Measurements from ENCODE around the gene SH3BGR. TPM values are rescaled to one million over a fixed set of nuclear protein-coding genes. Genes with fewer than 3 reads are reported as not detected.

SH3BGR gene
- total and polyA plus RNA-seq, 2 of the 8 experiments (the other 6 are each of a cell fraction or from before 2014, with no cell fraction given), result 2.1 to 5.9 TPM

DNA sequence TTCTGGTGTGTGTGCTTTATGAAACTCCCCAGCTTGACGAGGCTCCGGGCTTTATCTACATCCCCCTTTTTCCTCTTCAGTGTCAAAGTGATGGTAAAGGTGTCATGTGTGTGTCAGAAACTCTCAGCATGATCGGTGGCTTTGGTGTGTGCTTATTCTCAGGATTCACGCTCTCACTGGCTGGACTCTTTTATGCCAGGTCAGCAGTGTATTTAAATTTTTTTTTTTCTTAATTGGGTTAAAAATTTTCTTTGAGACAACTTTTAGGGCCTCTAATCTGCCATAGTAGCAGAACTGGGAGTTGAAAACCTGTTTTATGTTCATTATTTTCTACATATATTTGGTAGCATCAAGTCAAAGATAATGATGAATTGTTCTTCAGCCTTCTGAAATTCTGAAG lies 21.0 kb downstream of the SH3BGR start:
- H3K4me3 ChIP-seq (ENCODE audit: extremely low read depth in 1 of 4, insufficient read depth in 2 of 4, low read depth in 3 of 4, low read length in 4 of 4), result no peak overlapping the region
- H2BK12ac ChIP-seq (ENCODE audit: low read depth, low read length), result no peak overlapping the region
- no peaks in the 10 kb centered on the region for H3K79me2 ChIP-seq (ENCODE audit: control insufficient read depth in 1 of 2, insufficient read depth in 2 of 2, low read length in 2 of 2)
- H3K9ac ChIP-seq (replicated peaks in 1 of 4; ENCODE audit: extremely low read depth in 1 of 4, low read depth in 3 of 4, low read length in 3 of 4), result no peak overlapping the region
- no peaks in the 10 kb centered on the region for H3K9me3 ChIP-seq (ENCODE audit: insufficient read depth in 2 of 2, low read depth in 1 of 2, low read length in 1 of 2)
- TF ChIP-seq HDAC2 (IDR thresholded peaks at IDR 0.05; ENCODE audit: borderline replicate concordance in 1 of 2, low read depth in 2 of 2, low read length in 2 of 2), result no peak
- no peak overlapping the region for H4K5ac ChIP-seq (ENCODE audit: insufficient read length, low read depth, low read length)
- H3K56ac ChIP-seq (replicated peaks; ENCODE audit: insufficient read length, low read depth, low read length), result no peak overlapping the region
- H2BK5ac ChIP-seq (ENCODE audit: low read depth, low read length), result no peak overlapping the region
- H3K4me1 ChIP-seq (replicated peaks in 1 of 4; ENCODE audit: control insufficient read depth in 3 of 4, insufficient read depth in 4 of 4, low read length in 3 of 4), result no peaks in the 10 kb centered on the region; a peak in 2 of 7 replicates
- H3K4ac ChIP-seq (replicated peaks; ENCODE audit: insufficient read length, low read depth, low read length), result no peak overlapping the region
- no peak overlapping the region for H3K27ac ChIP-seq (ENCODE audit: low read depth, low read length)
- CTCF ChIA-PET (ENCODE audit: partially characterized antibody), result interaction anchor here (0.6 kb wide), 1 partner anchor 82 kb away, joined by 3 read pairs; no protein-coding TSS in a partner anchor
- no peak overlapping the region for H3K18ac ChIP-seq (ENCODE audit: extremely low read depth, low read length)
- H3K36me3 ChIP-seq (ENCODE audit: control insufficient read depth in 2 of 4, insufficient read depth in 4 of 4, low read length in 3 of 4), result no peaks in the 10 kb centered on the region
- DNase-seq (ENCODE audit: low read depth in 1 of 2, low spot score in 2 of 2) (no peak), FAIRE-seq (no peak)
- no peak overlapping the region for H3K4me2 ChIP-seq (ENCODE audit: insufficient read depth in 1 of 2, low read depth in 2 of 2, low read length in 2 of 2)
- no peak overlapping the region for H4K8ac ChIP-seq (ENCODE audit: extremely low read depth, insufficient read depth, low read length)
- no peaks in the 10 kb centered on the region for H3K23me2 ChIP-seq (ENCODE audit: low read depth, low read length)
- no peak overlapping the region for H2AK5ac ChIP-seq (ENCODE audit: low read depth, low read length)
- no peak overlapping the region for H3K14ac ChIP-seq (ENCODE audit: insufficient read length)
- H2BK120ac ChIP-seq (replicated peaks; ENCODE audit: low read depth, low read length), result no peak overlapping the region
- H3K23ac ChIP-seq (ENCODE audit: insufficient read length), result no peak overlapping the region
- H2BK20ac ChIP-seq (ENCODE audit: low read length), result no peak overlapping the region
- peaks cover 0 to 2% of the 10 kb centered on the region in 2 experiments for H4K20me1 ChIP-seq (replicated peaks in 1 of 2; ENCODE audit: control insufficient read depth in 1 of 2, insufficient read depth in 2 of 2, low read length in 2 of 2)
- POLR2A ChIA-PET (ENCODE audit: partially characterized antibody), result no interaction called here
- no peak overlapping the region for H4K91ac ChIP-seq (replicated peaks; ENCODE audit: insufficient read length, low read length)
- H3K79me1 ChIP-seq (ENCODE audit: low read depth, low read length), result no peaks in the 10 kb centered on the region
- H2BK15ac ChIP-seq (ENCODE audit: low read length), result no peak overlapping the region
- 90% methylated on average over 4 of the region's 4 CpGs; no CpG with 5 or more reads in 1 of the 2 experiments for WGBS, 2 experiments (ENCODE audit: extremely low coverage in 1 of 2, insufficient coverage in 1 of 2, insufficient read length in 1 of 2, insufficient replicate concordance in 2 of 2, low coverage in 1 of 2, low lambda C conversion rate in 2 of 2, missing lambda C conversion rate in 1 of 2)
- no peaks in the 10 kb centered on the region for H3K27me3 ChIP-seq (replicated peaks in 1 of 4; ENCODE audit: control insufficient read depth in 3 of 4, extremely low read depth in 1 of 4, insufficient read depth in 3 of 4, low read length in 3 of 4)
- no peak overlapping the region for H2AFZ ChIP-seq (ENCODE audit: low read length)
